Raji (cell line): Measurements from ENCODE around the gene AGO4.
A peak's percentile ranks its signal among the peaks of the same experiment; 100 is the strongest.

Source experiments
- POLR2A ChIP-seq: IDR thresholded peaks from 2 replicates; pipeline ENCODE4 v1.6.1; 2011; ENCODE audit warnings: low read depth, low read length, control low read depth; ENCODE audit not compliant: insufficient read depth

AGO4 gene

DNA sequence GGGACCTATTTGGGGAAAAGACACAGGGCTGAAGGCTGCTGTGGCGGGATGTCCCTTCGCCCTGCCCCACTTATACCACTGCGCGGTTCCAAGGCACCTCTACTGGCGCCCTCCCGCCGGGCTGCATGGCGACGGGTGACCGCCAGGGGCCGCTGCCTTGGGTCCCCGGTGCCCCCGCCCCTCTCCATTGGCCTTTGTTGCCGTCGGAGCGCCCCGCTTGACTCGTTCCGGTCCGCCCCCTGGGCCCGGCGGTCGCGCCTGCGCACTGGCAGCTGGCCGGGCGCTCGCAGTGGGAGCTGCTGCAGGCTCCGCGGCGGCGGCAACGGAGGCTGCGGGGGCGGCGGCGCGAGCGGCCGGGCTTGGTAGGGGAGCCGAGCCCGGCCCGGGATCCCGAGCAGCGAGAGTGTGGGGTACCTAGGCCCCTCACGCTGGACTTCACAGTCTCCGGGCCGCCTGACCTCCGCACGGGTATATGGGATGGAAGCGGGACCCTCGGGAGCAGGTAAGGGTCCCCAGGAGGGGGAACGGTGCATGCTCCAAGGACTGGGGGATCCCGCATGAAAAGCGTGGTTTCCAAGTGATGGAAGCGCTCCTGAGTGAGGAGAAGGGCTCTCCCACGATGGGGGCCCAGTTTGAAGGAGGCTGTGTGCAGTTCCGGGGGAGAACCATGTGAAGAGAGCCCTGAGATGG is 75.3 kb downstream of the AGO4 start, which contains the start of gene AGO1:
AGO1 (plus strand) TSS at position 265 of the 690 bp plus-strand sequence; CDS start at position 478, 213 bp downstream.
- peak; percentile 84 for TF ChIP-seq POLR2A

DNA sequence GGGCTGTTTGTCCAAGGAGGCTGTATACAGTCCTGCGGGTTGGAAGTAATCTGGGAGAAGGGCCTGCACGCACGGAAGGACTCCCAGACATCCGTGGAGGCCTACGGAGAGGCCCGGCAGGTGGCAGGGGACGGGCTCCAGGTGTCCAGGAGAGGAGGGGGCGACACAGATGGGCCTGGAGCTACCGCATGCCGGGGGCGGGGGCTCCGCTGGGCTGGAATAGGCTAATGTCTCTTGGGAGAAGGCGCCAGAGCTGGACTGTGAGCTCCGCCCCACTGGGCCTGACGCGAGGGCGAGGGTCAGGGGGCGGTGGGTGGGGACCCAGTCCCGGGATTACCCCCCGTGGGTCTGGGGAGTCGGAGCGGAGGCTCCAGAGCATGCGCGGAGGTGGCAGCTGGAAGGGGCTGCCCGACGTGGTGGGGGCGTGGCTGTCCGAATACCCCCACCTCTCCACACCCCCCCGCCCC is 75.9 kb downstream of the AGO4 start:
- no peak for TF ChIP-seq POLR2A

DNA sequence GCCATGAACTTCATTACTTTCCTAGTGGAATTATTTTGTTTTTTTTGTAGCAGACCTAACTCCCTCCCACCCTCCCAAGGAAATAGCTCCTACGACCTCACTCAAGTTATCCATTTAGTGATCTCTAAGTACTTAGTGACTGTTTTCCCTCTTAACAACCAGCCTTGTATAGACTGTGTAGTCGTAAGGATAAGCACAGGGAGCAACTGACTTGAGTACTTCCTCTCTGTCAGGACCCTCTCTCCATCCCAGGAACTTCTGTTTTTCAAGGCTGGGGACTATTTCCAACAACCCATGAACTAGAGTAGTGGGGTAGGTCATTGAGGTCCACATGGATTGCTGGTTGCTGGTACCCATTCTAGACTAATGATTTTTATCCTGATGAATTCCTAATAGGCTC is 77.1 kb downstream of the AGO4 start:
- no peak for TF ChIP-seq POLR2A

DNA sequence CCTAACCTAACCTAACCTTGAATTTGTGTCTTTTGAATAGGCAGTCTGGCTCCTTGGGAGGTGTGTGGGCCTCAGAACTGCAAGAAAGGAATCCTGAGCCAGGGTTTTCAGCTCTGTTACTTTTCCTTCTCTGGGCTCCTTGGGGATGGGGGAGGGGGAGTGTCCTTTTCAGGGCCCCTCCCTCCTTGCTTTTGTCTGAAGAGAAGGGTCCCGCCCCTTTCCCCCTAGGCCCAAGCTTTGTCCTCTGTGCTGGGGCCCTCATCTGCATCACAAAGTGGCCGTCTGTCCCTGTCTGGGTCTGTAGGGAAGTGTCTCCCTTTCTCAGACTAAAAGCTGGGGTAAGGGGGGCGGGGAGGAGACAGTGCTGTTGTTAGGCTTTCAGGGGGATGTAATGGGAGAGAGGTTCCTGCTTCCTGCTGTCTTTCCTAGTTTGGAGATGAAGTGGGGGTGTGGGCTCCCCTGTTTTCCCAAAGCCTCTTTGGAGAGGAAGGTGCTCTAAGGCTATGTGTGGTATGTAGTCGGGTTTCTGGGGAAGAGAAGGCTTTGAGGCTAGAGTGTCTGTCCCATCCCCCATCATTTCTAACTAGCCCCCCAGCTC is 78.2 kb downstream of the AGO4 start:
- TF ChIP-seq POLR2A: no peak

DNA sequence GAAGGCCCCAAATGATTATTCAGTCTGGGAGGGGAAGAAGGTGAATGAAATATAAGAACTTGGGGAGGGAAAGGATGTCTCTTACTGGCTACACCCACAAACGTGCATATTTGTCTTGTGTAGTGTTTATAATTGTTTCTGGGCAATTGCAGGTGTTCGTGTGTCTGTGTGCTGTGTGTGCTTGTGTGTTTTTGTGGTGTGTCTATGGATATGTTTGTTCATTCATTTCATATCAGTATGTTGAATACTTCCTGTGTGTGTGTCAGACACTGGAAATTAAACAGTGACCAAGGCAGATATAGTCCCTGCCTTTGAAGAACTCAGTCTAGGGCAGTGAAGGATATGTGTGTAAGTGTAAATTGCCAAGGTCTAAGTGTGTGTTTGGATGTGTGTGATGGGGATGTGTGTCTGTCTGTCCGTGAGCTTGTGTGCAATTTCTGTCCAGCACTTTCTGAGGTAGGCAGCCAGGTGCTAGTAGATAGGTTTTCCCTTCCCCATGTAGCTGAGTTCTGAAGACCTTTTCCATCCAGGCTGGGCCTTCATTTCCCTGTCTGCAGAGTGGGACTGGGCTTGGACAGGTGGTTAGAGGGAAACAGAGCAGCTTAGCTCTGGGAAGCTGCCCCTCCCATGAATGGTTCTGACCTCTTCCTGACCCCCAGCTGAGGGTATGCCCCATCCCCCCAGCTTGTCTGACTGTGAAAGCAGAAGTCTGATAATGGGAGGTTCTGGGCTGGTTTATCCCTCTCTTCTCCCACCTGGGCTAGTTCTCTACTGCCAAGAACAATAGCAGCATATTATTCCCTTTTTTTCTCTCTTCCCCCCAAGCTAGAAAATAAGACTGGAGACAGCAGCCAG is 79.0 kb downstream of the AGO4 start:
- no peak for TF ChIP-seq POLR2A

DNA sequence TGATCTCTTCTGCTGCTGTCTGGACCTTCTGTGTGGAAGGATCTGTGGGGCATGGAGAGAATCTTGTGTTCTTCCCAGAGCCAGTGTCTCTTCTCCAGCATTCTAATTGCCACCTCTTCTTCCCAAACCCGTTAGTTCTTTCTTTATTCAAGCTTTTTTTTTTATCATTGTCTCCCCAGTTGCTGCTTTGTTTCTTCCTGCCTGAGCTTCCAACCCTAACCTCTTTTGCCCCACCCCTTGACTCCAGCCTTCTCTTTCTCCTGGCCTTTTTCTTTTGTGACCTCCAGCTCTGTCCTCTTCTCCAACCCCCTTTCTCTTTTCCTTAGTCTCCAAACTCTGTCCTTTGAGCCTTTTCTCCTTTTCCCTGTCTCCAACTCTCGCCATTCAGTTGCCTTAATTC is 79.7 kb downstream of the AGO4 start:
- no peak for TF ChIP-seq POLR2A

DNA sequence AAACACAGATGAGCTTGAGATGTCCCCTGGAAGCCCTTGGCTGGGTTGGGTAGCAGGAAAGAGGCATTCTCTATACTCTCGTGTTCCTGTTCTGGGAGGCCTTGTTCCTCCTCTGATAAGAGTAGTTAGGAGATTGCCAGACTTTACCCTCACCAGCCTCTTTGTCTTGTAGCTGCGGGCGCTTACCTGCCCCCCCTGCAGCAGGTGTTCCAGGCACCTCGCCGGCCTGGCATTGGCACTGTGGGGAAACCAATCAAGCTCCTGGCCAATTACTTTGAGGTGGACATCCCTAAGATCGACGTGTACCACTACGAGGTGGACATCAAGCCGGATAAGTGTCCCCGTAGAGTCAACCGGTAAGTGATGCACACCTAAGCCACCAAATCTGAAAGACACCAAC is 80.4 kb downstream of the AGO4 start:
- no peak for TF ChIP-seq POLR2A

DNA sequence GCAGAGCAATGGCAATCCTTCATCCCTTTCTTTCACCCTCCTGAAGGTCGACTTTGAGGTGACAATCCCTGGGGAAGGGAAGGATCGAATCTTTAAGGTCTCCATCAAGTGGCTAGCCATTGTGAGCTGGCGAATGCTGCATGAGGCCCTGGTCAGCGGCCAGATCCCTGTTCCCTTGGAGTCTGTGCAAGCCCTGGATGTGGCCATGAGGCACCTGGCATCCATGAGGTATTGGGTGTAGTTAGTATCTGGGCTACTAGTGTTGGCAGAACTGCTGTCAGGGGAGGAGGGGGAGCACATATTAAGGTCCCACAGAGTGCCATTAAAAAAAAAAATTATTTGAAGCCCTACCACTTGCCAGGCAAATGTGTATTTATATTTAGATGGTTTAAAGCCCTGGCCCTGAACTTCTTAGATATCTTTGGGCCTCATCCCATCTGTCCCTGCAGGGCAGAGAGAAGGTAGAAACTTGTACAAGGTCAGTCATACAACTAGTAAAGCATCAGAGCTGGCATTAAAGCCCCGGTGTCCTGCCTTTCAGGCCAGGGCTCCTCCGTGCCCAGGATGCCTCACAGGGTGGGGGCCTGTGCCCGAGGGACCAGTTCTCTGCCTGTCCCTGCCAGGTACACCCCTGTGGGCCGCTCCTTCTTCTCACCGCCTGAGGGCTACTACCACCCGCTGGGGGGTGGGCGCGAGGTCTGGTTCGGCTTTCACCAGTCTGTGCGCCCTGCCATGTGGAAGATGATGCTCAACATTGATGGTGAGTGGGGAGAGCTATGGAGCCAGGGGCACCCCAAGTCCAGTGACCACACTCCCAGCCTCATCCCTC is 85.4 kb downstream of the AGO4 start:
- TF ChIP-seq POLR2A: no peak

DNA sequence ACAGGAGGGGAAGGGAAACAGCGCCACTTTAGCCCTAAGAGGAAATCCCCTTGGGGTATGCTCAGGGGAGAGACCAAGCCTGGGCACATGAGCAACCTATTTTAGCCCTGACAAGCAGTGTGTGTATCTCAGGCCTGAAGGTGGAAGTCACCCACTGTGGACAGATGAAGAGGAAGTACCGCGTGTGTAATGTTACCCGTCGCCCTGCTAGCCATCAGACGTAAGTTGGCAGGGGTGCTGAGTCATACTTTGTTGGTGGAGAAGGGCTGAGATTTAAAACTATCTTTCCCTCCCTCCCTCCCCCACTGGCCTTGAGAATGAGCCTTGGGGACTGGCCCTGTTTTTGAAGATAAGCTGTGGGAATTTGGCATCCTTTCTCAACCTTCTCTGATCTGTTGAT is 86.4 kb downstream of the AGO4 start:
- no peak for TF ChIP-seq POLR2A

DNA sequence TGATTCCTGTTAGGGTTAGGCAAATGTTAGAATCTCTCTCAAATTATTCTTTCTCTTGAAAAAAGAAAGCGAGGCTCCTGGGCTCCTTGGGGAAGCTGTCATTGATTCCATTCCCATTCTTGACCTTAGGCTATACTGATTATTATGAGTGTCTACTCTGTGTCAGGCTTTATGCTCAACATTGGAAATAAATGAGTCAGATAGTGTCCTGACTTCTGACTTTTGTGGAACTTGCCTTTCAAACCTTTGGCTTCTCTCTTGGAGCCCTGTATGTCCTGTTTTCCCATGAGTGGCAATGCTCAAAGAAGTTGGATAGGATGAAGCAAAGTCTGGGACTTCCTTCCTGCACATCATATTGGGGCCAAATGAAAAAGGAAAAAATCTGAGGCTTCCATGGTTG is 86.8 kb downstream of the AGO4 start:
- TF ChIP-seq POLR2A: no peak

DNA sequence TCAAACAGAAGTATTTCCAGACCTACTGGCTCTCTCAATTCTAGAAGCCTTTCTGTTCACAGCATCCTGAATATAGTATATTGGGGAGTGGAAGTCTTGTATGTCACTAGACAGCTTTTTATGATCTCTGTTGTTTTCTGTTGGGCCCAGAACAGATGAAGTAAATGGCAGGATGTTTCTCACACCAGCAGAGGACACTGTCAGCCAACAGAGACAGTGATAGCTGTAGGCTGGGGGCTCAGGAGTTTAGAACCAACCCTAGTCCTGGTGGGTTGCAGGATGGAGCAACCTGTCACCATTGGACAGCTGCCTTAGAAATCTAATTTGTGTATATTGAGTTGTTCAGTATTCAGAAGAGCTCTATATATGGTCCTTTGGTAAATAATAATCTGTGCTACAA is 92.1 kb downstream of the AGO4 start:
- TF ChIP-seq POLR2A: no peak

DNA sequence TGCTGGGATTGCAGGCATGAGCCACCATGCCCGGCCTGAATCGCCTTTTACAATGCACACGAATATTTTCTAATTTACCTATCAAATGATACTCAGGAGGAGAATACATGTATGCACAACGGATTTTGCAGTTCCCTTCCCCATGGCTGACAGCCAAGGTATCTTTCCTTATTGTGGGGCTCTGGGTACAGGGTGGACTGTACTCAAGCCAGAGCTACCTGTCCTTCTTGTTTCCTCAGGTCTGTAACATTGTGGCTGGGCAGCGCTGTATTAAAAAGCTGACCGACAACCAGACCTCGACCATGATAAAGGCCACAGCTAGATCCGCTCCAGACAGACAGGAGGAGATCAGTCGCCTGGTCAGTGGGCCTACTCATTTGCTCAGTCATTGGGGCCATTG is 93.4 kb downstream of the AGO4 start:
- no peak for TF ChIP-seq POLR2A

DNA sequence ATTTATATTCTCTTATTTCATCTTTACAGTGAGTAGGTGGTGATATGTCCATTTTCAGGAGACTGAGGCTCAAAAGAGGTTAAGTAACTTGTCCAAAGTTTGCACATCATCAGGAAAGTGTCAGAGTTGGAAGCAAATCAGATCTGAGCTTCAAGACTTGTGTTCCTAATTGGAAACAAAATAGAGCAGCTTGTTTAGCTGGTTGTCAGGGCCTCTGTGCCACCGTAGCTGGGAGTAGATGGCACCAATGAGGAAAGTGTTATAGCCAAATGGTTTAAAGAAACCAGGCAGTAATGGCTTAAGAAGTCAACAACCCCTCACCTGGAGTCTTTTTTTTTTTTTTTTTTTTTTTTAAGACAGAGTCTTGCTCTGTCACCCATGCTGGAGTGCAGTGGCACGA is 94.9 kb downstream of the AGO4 start:
- no peak for TF ChIP-seq POLR2A
